ENCODE measurements around the gene UBALD2. TPM values are rescaled to one million over a fixed set of nuclear protein-coding genes. Genes with fewer than 3 reads are reported as not detected.
"Not testable (repeated sequence)": the region's sequence is repeated elsewhere in the genome, so short reads cannot be mapped to it uniquely, and the experiment has no call there.

UBALD2 gene
- total and polyA plus RNA-seq, 4 donors: 4.1 to 46.9 (median 32.8) TPM

DNA sequence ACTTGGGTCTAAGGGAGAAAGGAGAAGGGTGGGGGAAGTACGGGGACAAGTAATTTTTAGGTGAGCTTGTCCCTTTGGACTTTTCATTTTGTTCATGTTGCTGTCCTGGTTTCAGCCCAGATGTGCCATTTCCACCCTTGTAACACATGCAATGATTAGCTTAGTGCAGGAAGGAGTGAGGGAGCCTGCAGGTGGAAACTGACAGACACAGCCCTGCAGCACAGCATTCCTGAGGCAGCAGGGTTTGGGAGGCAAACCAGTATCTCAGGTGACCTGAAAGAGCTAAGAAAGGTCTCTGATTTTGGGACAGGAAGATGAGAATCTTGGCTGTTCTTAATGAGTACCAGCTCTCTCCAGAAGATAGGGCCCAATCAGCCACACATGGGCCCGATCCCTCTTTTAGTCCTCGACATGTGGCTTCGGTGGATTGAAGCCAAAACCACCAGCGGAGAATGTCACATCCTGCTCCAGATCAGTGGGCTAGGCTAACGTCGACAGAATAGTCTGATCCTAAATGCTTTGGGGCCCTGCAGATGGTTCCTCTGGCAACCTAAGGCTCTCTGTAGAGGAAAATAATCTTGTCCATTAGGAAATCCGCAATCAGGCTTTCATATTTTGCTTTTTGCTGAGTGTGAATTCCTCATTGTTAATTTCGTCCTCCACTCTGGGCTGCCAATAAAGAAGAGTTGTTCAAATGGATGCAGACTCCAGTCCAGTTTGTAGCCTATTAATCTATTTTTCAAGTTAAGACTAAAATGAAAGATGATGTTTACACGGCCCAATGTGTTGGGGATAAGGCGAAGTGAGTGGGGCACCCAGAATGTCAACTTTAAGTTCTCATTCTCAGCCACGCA, 21.1 kb upstream of the UBALD2 start:
- Histone ChIP-seq H3K27ac (ENCODE audit: low read depth, low read length) (no peak overlapping the region), H3K9me3 (ENCODE audit: control insufficient read depth, insufficient read depth, low read length) (no peaks in the 10 kb centered on the region), H3K27me3 (ENCODE audit: control insufficient read depth, insufficient read depth, low read length) (peaks cover 2% of the 10 kb centered on the region), H3K4me3 (ENCODE audit: low read depth, low read length) (no peak overlapping the region), H3K4me1 (ENCODE audit: control insufficient read depth, insufficient read depth, low read length) (peaks cover 16% of the 10 kb centered on the region), H3K36me3 (ENCODE audit: control insufficient read depth, insufficient read depth, low read length) (no peaks in the 10 kb centered on the region)
- 52% methylated on average over 11 of the region's 12 CpGs for WGBS (ENCODE audit: insufficient coverage)
- peak in 2 of 6 donors; percentile 27 to 41 for DNase-seq (ENCODE audit: low read depth in 4 of 6, low spot score in 6 of 6)

GRCh38 chr17:76244721-76245120, 20.4 kb upstream of the UBALD2 start:
- not testable (repeated sequence) for H3K36me3 ChIP-seq (ENCODE audit: control insufficient read depth, insufficient read depth, low read length); H3K27ac ChIP-seq (ENCODE audit: low read depth, low read length); H3K4me3 ChIP-seq (ENCODE audit: low read depth, low read length); H3K9me3 ChIP-seq (ENCODE audit: control insufficient read depth, insufficient read depth, low read length); DNase-seq (ENCODE audit: low read depth in 4 of 6, low spot score in 6 of 6); H3K27me3 ChIP-seq (ENCODE audit: control insufficient read depth, insufficient read depth, low read length)
- peaks cover 13% of the 10 kb centered on the region for H3K4me1 ChIP-seq (ENCODE audit: control insufficient read depth, insufficient read depth, low read length)
- 98% methylated on average over 7 of the region's 8 CpGs for WGBS (ENCODE audit: insufficient coverage)

- Histone ChIP-seq H3K27ac (ENCODE audit: low read depth, low read length) (no peak overlapping the region), H3K9me3 (ENCODE audit: control insufficient read depth, insufficient read depth, low read length) (no peaks in the 10 kb centered on the region), H3K36me3 (ENCODE audit: control insufficient read depth, insufficient read depth, low read length) (no peaks in the 10 kb centered on the region), H3K4me3 (ENCODE audit: low read depth, low read length) (no peak overlapping the region), H3K27me3 (ENCODE audit: control insufficient read depth, insufficient read depth, low read length) (no peaks in the 10 kb centered on the region), H3K4me1 (ENCODE audit: control insufficient read depth, insufficient read depth, low read length) (peaks cover 6% of the 10 kb centered on the region)
- 68% methylated on average over 3 of the region's 7 CpGs for WGBS (ENCODE audit: insufficient coverage)
- DNase-seq (ENCODE audit: low read depth in 4 of 6, low spot score in 6 of 6): no peak
These were observed 18.8 kb upstream of the UBALD2 start for GRCh38 chr17:76246080-76247066.

DNA sequence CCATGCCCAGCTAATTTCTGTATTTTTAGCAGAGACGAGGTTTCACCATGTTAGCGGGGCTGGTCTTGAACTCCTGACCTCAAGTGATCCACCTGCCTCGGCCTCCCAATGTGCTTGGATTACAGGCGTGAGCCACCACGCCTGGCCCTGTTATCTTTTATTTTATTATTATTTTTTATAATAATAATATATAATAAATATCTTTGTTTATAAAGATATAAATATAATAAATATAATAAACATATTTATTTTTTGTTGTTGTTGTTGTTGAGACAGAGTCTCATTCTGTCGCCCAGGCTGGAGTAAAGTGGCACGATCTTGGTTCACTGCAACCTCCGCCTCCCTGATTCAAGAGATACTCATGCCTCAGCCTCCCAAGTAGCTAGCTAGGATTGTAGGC, 17.8 kb upstream of the UBALD2 start:
- no peak overlapping the region for H3K4me3 ChIP-seq (ENCODE audit: low read depth, low read length)
- H3K9me3 ChIP-seq (ENCODE audit: control insufficient read depth, insufficient read depth, low read length): no peaks in the 10 kb centered on the region
- H3K4me1 ChIP-seq (ENCODE audit: control insufficient read depth, insufficient read depth, low read length): peaks cover 8% of the 10 kb centered on the region
- H3K27ac ChIP-seq (ENCODE audit: low read depth, low read length): no peak overlapping the region
- no peaks in the 10 kb centered on the region for H3K27me3 ChIP-seq (ENCODE audit: control insufficient read depth, insufficient read depth, low read length)
- DNase-seq (ENCODE audit: low read depth in 4 of 6, low spot score in 6 of 6): no peak
- no peaks in the 10 kb centered on the region for H3K36me3 ChIP-seq (ENCODE audit: control insufficient read depth, insufficient read depth, low read length)
- WGBS (ENCODE audit: insufficient coverage): 93% methylated on average over 3 of the region's 8 CpGs

DNA sequence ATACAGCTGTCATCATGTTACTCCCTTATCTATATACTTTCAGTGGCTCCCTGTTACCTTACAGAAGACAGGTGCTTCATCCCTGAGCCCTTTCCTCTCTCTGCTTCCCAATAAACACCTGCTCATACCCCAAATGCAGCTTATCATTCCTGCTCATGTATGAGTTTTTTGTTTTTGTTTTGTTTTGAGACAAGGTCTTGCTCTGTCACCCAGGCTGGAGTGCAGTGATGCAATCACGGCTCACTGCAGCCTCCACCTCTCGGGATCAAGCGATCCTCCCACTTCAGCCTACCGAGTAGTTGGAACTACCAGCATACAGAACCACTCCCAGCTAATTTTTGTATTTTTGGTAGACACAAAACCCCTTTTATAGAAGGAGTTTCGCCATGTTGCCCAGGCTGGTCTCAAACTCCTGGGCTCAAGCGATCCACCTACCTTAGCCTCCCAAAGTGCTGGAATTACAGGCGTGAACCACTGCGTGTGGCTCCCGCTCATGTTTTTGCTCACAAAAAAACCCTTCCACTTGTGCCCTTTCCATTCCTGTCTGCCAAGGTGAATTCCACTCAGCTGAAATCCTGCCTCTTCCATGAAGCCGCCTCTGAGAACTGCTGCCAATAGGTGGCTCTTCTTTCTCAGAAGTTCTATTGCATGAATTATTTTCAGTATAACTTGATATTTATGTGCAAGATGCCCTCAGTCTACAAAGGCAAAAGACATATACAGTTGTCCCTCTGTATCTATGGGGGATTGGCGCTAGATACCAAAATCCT, 16.9 kb upstream of the UBALD2 start:
- WGBS (ENCODE audit: insufficient coverage): 95% methylated on average over 7 of the region's 11 CpGs
- no peaks in the 10 kb centered on the region for H3K27me3 ChIP-seq (ENCODE audit: control insufficient read depth, insufficient read depth, low read length)
- no peak overlapping the region for H3K4me3 ChIP-seq (ENCODE audit: low read depth, low read length)
- H3K4me1 ChIP-seq (ENCODE audit: control insufficient read depth, insufficient read depth, low read length): peaks cover 8% of the 10 kb centered on the region
- DNase-seq (ENCODE audit: low read depth in 4 of 6, low spot score in 6 of 6): no peak
- no peaks in the 10 kb centered on the region for H3K36me3 ChIP-seq (ENCODE audit: control insufficient read depth, insufficient read depth, low read length)
- no peak overlapping the region for H3K27ac ChIP-seq (ENCODE audit: low read depth, low read length)
- no peaks in the 10 kb centered on the region for H3K9me3 ChIP-seq (ENCODE audit: control insufficient read depth, insufficient read depth, low read length)

DNA sequence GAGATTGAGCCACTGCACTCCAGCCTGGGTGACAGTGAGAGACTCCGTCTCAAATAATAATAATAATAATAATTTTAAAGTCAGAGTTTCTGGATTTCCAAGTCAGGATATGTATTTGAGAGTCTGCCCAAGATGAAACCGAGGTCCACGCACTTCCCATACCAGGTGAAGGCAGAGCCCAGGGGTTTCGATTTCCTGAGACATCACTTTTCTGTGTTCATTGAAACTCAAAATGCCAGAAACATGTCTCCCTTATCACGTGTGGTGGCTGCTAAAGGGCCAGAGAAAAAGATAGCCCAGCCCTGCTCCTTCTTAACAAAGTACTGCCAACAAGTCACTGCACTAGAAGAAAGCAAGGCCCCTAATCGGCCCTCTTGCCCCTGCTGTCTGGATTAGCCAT, 15.0 kb upstream of the UBALD2 start:
- Histone ChIP-seq H3K9me3 (ENCODE audit: control insufficient read depth, insufficient read depth, low read length) (no peaks in the 10 kb centered on the region), H3K27me3 (ENCODE audit: control insufficient read depth, insufficient read depth, low read length) (no peaks in the 10 kb centered on the region), H3K4me1 (ENCODE audit: control insufficient read depth, insufficient read depth, low read length) (peaks cover 8% of the 10 kb centered on the region), H3K36me3 (ENCODE audit: control insufficient read depth, insufficient read depth, low read length) (no peaks in the 10 kb centered on the region), H3K27ac (ENCODE audit: low read depth, low read length) (no peak overlapping the region), H3K4me3 (ENCODE audit: low read depth, low read length) (no peak overlapping the region)
- WGBS (ENCODE audit: insufficient coverage): 92% methylated on average over 4 of the region's 6 CpGs
- no peak for DNase-seq (ENCODE audit: low read depth in 4 of 6, low spot score in 6 of 6)

- Histone ChIP-seq H3K4me3 (ENCODE audit: low read depth, low read length) (no peak overlapping the region), H3K9me3 (ENCODE audit: control insufficient read depth, insufficient read depth, low read length) (no peaks in the 10 kb centered on the region), H3K27me3 (ENCODE audit: control insufficient read depth, insufficient read depth, low read length) (no peaks in the 10 kb centered on the region), H3K27ac (ENCODE audit: low read depth, low read length) (no peak overlapping the region), H3K36me3 (ENCODE audit: control insufficient read depth, insufficient read depth, low read length) (no peaks in the 10 kb centered on the region), H3K4me1 (ENCODE audit: control insufficient read depth, insufficient read depth, low read length) (peaks cover 8% of the 10 kb centered on the region)
- WGBS (ENCODE audit: insufficient coverage): 89% methylated on average over 8 of the region's 8 CpGs
- no peak for DNase-seq (ENCODE audit: low read depth in 4 of 6, low spot score in 6 of 6)
These were observed 13.6 kb upstream of the UBALD2 start for GRCh38 chr17:76251478-76252039.

- Histone ChIP-seq H3K27me3 (ENCODE audit: control insufficient read depth, insufficient read depth, low read length) (no peaks in the 10 kb centered on the region), H3K36me3 (ENCODE audit: control insufficient read depth, insufficient read depth, low read length) (no peaks in the 10 kb centered on the region), H3K9me3 (ENCODE audit: control insufficient read depth, insufficient read depth, low read length) (no peaks in the 10 kb centered on the region), H3K27ac (ENCODE audit: low read depth, low read length) (peak overlapping the region; percentile 47), H3K4me1 (ENCODE audit: control insufficient read depth, insufficient read depth, low read length) (peaks cover 8% of the 10 kb centered on the region), H3K4me3 (ENCODE audit: low read depth, low read length) (no peak overlapping the region)
- 79% methylated on average over 9 of the region's 11 CpGs for WGBS (ENCODE audit: insufficient coverage)
- no peak for DNase-seq (ENCODE audit: low read depth in 4 of 6, low spot score in 6 of 6)
These were observed 12.9 kb upstream of the UBALD2 start for GRCh38 chr17:76252040-76252954.
